Right lobe of liver (tissue), 6 donors: ENCODE results near the gene TRMT1. TPM values are rescaled to one million over a fixed set of nuclear protein-coding genes. Genes with fewer than 3 reads are reported as not detected.
A peak's percentile ranks its signal among the peaks of the same experiment; 100 is the strongest.

Source experiments
- ATAC-seq, 4 donors: fragments of 200-7000 bp; cut with Tn5 transposase; one replicate each; pipeline ENCODE4 v1.9.1; 2020; ENCODE audit warnings: mild to moderate bottlenecking in 4 of 4, moderate library complexity in 4 of 4
- DNase-seq, 3 donors: peaks; one replicate each; pipeline ENCODE4 v3.0.0-alpha.2; 2020
- H3K27ac ChIP-seq, 3 donors: fragments of 200-600 bp; one replicate each; pipeline ENCODE4 v1.8.0; 2022
- H3K27me3 ChIP-seq, 2 donors: fragments of 200-600 bp; one replicate each; pipeline ENCODE4 v1.8.0; 2022
- H3K36me3 ChIP-seq, 4 donors: fragments of 200-600 bp; sonication (generic) in 1 of 4; one replicate each; pipeline versions ENCODE4 v1.5.1 to v1.8.0; 2017 to 2022; ENCODE audit warnings: control low read depth in 1 of 4
- H3K4me1 ChIP-seq, 4 donors: fragments of 200-600 bp; sonication (generic) in 1 of 4; one replicate each; pipeline versions ENCODE4 v1.5.1 to v1.8.0; 2017 to 2022; ENCODE audit warnings: control low read depth in 1 of 4
- H3K4me3 ChIP-seq, 3 donors: fragments of 200-600 bp; one replicate each; pipeline ENCODE4 v1.8.0; 2022
- H3K9me3 ChIP-seq, 4 donors: fragments of 200-600 bp; sonication (generic) in 1 of 4; one replicate each; pipeline versions ENCODE4 v1.5.1 to v1.8.0; 2017 to 2022; ENCODE audit warnings: control low read depth in 1 of 4
- CTCF ChIP-seq, 4 donors: fragments of 200-600 bp in 3 of 4; fragments of 450-650 bp in 1 of 4; IDR thresholded peaks; one replicate each; pipeline versions ENCODE4 v1.5.1 to v1.8.0; 2016 to 2022; ENCODE audit warnings: antibody characterized with exemption in 4 of 4, mild to moderate bottlenecking in 2 of 4
- POLR2A ChIP-seq: fragments of 450-650 bp; IDR thresholded peaks from one replicate; pipeline ENCODE4 v1.6.1; 2017; ENCODE audit warnings: antibody characterized with exemption, mild to moderate bottlenecking
- whole genome bisulfite sequencing: methylation state at CpG from one replicate; pipeline ENCODE4 v1.1.6; 2018; ENCODE audit warnings: low coverage, low lambda C conversion rate; ENCODE audit not compliant: insufficient coverage; ENCODE audit errors: missing lambda C conversion rate; 5-methylcytosine and 5-hydroxymethylcytosine counted together
- intact Hi-C, 2 donors: fragments of 100-400 bp; cut with DNase I; formaldehyde crosslinking; loops; one replicate each; pipeline versions ENCODE4 v1.11.2 to v1.14.1; 2022
- total RNA-seq, 6 experiments: library from RNA; depleted of rRNA in 2 of 6; stranded (reverse); fragments of >200 nt in 2 of 6; fragmentation: NEBNext Ultra II Directional in 3 of 6; extraction: Animal tissue kit (Norgen Biotek cat#: 25700) in 3 of 6; gene quantifications; one replicate each; pipeline versions ENCODE4 v1.1.0 to v1.2.4, GENCODE V29; 2016 to 2023
- donor health status: DM: no; HTN: yes; CAD: no.
- donor health status: DM: no; HTN: no; CAD: no.
- donor health status: DM: no; HTN: no; CAD: no.
- donor health status: DM: no; HTN: yes; CAD: no.
- donor health status: DM: no; HTN: yes; CAD: no.

The TRMT1 gene
- total RNA-seq, 6 experiments from 2014 or later: 15.0 to 20.5 (median 17.2) TPM

- 40% methylated on average over 1 of the region's 12 CpGs for WGBS
- no peak for DNase-seq
These were observed 37.5 kb downstream of the TRMT1 start for GRCh38 chr19:13078897-13079541.

GRCh38 chr19:13078381-13078780, 38.2 kb downstream of the TRMT1 start:
- H3K36me3 ChIP-seq: no peaks in the 10 kb centered on the region
- H3K27ac ChIP-seq: no peak overlapping the region
- no peak for ATAC-seq
- peaks cover 0 to 33% (median 10%) of the 10 kb centered on the region in 4 donors for H3K4me1 ChIP-seq
- DNase-seq: no peak
- no peak overlapping the region for H3K4me3 ChIP-seq
- H3K9me3 ChIP-seq: no peaks in the 10 kb centered on the region
- no peaks in the 10 kb centered on the region for H3K27me3 ChIP-seq
- TF ChIP-seq POLR2A: no peak
- no peak for TF ChIP-seq CTCF (IDR thresholded peaks at IDR 0.05)
- 86% methylated on average over 5 of the region's 10 CpGs for WGBS
- intact Hi-C loops: no loop called here

More at GRCh38 chr19:13078897-13079541, 37.5 kb downstream of the TRMT1 start:
- TF ChIP-seq POLR2A: no peak
- TF ChIP-seq CTCF (IDR thresholded peaks at IDR 0.05): no peak
- Histone ChIP-seq H3K36me3 (no peaks in the 10 kb centered on the region), H3K4me3 (no peak overlapping the region), H3K9me3 (no peaks in the 10 kb centered on the region), H3K27ac (no peak overlapping the region), H3K27me3 (no peaks in the 10 kb centered on the region), H3K4me1 (peaks cover 0 to 39% (median 11%) of the 10 kb centered on the region in 4 donors)
- intact Hi-C loops: no loop called here
- peak in 1 of 4 donors; percentile 3 for ATAC-seq

- intact Hi-C loops: no loop called here
- Histone ChIP-seq H3K36me3 (no peaks in the 10 kb centered on the region), H3K9me3 (no peaks in the 10 kb centered on the region), H3K27ac (no peak overlapping the region), H3K4me3 (no peak overlapping the region), H3K4me1 (peaks cover 0 to 22% (median 4%) of the 10 kb centered on the region in 4 donors), H3K27me3 (no peaks in the 10 kb centered on the region)
- DNase-seq (no peak), ATAC-seq (no peak)
- no peak for TF ChIP-seq CTCF (IDR thresholded peaks at IDR 0.05)
- TF ChIP-seq POLR2A: no peak
- WGBS: 63% methylated on average over 9 of the region's 11 CpGs
These were observed 39.3 kb downstream of the TRMT1 start for GRCh38 chr19:13077240-13077639.

GRCh38 chr19:13076787-13077186, 39.8 kb downstream of the TRMT1 start:
- H3K9me3 ChIP-seq: no peaks in the 10 kb centered on the region
- no peaks in the 10 kb centered on the region for H3K27me3 ChIP-seq
- no peaks in the 10 kb centered on the region for H3K36me3 ChIP-seq
- no peak for ATAC-seq
- H3K4me1 ChIP-seq: peaks cover 0 to 17% (median 2%) of the 10 kb centered on the region in 4 donors
- no peak overlapping the region for H3K27ac ChIP-seq
- intact Hi-C loops: no loop called here
- TF ChIP-seq CTCF (IDR thresholded peaks at IDR 0.05): no peak
- TF ChIP-seq POLR2A: no peak
- no peak for DNase-seq
- H3K4me3 ChIP-seq: no peak overlapping the region
- no CpG with 5 or more reads among the region's 6 CpGs for WGBS
